AG20443 (cell line): Measurements from ENCODE around the gene EMX2.

Experiments
- DNase-seq: peaks from one replicate; pipeline ENCODE4 v3.0.0; 2012; ENCODE audit warnings: low spot score, mixed read lengths

Gene EMX2

DNA sequence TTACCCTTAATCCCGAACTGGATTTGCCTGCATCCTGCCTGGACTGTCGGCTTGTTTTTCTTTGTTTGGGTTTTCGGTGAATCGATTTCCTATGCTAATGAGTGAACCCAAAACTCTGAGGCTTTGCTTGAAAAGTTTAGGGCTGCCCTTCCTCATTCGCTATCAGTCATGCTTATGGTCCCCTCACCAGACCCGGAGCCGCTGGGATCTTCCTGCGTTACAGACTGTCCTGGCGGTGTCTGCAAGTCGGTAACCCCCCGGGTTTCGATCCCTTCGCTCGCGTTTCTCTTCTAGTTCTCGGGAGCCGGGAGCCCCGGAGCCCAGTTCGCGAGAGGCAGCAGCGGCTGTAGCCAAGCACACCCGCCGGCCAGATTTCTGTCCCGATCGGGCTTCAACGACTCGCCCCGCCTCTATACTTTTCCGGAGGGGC is 2.2 kb downstream of the EMX2 start:
- DNase-seq, result no peak

DNA sequence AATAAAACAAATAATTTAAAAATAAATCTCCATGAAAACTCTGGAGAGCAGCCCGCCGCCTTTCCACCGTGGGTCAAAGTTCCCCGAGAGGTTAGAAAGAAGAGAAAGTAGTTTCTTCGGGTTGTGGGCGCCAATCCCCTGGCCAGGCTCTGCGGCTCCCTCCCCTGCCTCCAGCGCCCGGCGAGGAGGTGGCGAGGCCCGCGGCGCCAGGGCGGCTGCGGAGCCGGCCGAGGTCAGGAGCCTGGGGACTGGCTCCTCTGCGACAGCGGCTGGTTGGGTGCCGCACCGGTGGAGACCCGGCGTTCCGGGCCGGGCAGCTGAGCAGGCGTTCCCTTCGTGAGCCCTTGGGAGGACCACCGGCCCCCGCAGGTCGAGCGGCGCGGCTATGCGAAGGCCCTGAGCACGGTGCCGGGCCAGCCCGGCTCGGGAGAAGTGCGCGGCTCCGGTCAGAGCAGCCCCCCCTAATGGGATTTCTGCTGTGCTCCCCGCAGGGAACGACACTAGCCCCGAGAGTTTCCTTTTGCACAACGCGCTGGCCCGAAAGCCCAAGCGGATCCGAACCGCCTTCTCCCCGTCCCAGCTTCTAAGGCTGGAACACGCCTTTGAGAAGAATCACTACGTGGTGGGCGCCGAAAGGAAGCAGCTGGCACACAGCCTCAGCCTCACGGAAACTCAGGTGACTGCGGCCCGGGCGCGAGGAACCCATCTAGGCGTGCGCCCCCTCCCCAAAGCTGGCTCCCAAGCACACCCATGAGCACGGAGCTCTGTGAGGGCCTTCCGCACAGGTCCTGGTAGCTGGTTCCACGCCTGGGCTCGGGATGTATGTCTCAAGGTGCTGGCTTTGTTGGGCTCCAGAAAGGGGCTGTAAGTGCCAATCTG is 2.8 kb downstream of the EMX2 start:
- DNase-seq, result no peak

DNA sequence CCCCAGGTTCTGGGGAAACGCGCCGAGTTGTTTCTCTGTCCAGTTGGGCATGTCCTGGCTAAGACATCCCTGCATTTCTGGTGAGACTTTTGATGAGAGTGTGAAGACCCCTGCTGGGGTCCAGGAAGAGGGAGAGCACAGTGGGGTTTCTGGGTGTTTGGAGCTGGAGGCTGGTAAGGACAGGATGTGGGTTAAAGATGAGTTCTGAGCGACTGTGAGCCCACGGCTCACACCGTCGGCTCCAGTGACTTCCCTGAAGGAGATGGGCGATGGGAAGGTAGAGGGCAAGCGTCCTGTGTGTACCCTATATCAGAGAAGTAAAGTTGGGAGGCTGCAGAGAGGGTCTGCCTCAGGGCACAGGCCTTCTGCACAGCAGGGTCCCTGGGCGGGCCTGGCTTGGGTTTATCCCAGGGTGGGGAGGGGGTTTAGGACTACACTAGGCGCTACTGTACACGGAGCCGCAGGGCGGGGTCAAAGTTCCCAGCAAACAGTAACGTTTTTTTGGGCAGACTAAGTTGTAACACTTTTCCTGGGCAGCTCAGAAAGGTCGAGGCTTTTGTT is 3.6 kb downstream of the EMX2 start:
- DNase-seq, result no peak

DNA sequence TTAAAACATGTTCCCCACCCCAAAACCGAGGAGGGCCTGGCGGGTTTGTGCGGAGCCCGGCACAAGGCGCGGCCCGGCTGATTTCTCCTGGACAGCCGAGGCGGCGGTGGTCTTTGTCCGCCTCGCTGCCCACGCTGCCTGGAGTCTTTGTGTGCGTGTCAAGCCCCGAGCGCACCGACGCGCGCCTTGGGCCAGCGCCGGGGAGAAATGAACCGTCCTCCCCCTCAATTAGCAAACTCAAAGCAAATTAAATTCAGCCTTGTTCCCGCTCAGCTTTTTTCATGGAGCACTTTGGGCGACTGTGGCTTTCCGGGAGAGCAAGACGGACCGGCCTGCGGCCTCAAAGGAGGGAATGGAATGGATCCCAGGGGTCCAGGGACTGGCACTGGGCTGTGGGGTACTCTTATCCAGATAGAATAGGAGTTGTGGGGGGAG is 4.1 kb downstream of the EMX2 start:
- DNase-seq, result no peak

DNA sequence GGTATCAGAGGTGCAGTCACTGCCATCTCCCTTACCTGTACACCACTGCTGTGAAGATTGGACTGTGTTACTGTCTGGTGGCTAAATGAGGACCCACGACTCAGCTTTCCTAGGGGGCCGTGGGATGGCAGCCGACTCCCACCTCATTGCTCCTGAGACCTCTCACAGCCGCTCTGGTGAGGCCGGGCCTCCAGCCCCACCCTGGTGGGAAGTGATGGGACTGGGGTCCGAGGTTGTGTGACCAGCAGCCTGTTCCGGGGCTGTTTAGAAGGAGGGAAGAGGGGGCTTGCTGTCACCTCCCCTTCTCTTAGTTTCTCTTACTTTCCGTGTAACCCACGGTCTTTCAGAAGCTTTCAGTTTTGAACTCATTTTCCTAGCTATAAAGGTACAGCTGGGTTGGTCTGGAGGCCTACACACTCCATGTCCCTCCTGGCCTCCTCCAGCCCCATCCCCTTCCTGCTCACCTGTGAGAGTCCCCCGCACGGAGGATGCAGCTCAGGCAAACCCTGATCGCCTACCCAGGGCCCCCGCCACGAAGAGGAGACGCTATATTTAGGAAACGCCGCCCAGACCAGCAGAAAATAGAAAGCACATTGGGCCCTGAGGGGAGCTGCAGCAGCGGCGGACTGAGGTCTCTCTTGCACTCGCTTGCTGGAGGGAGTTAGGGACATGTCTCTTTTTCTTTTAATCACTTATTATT is 4.6 kb downstream of the EMX2 start:
- no peak for DNase-seq

DNA sequence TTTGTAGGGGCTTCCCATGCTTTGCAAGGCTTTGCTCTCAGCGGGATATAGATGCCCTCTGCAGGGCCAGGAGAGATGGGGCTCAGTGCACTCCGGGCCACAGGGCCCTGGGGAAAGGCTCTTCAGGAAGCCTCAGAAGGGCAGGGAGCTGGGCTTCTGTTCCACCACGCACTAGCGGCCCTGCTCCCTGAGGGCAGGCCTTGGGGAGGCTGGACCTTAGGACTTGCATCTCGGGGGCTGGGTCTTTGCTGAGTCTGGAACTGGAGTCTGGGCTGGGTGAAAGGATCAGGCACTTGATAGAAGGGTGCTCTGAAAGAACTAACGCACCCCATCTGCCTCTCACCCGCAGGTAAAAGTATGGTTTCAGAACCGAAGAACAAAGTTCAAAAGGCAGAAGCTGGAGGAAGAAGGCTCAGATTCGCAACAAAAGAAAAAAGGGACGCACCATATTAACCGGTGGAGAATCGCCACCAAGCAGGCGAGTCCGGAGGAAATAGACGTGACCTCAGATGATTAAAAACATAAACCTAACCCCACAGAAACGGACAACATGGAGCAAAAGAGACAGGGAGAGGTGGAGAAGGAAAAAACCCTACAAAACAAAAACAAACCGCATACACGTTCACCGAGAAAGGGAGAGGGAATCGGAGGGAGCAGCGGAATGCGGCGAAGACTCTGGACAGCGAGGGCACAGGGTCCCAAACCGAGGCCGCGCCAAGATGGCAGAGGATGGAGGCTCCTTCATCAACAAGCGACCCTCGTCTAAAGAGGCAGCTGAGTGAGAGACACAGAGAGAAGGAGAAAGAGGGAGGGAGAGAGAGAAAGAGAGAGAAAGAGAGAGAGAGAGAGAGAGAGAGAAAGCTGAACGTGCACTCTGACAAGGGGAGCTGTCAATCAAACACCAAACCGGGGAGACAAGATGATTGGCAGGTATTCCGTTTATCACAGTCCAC is 5.4 kb downstream of the EMX2 start:
- DNase-seq, result no peak

DNA sequence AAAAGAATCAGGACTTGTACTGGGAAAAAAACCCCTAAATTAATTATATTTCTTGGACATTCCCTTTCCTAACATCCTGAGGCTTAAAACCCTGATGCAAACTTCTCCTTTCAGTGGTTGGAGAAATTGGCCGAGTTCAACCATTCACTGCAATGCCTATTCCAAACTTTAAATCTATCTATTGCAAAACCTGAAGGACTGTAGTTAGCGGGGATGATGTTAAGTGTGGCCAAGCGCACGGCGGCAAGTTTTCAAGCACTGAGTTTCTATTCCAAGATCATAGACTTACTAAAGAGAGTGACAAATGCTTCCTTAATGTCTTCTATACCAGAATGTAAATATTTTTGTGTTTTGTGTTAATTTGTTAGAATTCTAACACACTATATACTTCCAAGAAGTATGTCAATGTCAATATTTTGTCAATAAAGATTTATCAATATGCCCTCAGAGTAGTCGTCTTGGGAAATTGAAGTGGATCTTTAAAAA is 6.6 kb downstream of the EMX2 start:
- no peak for DNase-seq

DNA sequence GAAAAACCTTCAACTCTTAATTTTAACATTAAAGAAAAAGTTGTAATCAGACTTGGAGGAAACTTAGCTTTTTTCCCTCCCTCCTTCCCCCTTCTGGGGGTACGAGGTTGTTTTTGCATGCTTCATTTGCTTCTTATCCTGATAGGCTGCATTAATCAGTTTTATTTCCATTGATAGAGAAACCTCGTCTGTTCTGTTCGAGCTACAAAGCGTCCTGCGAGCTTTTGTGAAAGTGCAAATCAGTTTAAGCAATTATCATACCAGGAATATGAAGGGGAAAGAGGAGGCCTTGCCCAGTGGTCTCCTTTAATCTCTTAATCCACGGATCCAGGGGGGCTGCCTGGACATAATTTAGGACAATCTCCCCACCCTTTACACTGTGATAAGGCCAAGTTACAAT is 7.5 kb downstream of the EMX2 start:
- DNase-seq, result no peak

DNA sequence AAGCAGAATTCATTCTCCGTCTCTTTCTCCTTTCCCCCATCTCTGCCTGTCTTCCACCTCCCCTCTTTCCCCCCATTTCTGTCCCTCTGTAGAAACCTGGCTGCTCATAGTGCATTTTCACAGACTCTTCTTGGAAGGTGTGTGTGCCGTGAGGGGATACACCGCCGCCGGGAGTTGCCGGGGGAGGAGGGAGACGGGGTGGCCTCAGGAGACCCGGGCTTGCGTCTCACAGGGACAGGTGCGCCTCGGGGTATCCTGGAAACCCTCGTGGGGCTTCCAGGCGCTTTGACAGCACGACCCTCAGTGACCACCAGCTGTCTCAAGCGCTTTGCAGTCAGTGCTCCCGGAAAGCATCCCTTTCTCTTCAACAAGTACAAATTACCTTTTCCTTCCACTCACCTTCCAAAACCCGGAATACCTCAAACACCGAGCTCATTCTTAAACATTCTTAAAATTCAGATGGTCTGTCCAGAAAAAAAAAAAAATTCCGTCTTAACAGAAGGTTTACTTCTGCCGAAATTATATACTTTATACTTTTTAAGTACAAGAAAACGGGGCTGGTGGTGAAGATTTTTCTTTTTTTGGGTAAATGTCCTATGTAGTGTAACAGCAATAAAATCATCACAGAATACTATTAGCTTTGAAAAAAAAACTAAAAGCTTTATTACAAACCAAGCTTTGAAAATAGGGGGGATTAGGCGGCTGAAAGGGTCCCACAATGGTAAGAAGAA is 8.2 kb downstream of the EMX2 start:
- no peak for DNase-seq

DNA sequence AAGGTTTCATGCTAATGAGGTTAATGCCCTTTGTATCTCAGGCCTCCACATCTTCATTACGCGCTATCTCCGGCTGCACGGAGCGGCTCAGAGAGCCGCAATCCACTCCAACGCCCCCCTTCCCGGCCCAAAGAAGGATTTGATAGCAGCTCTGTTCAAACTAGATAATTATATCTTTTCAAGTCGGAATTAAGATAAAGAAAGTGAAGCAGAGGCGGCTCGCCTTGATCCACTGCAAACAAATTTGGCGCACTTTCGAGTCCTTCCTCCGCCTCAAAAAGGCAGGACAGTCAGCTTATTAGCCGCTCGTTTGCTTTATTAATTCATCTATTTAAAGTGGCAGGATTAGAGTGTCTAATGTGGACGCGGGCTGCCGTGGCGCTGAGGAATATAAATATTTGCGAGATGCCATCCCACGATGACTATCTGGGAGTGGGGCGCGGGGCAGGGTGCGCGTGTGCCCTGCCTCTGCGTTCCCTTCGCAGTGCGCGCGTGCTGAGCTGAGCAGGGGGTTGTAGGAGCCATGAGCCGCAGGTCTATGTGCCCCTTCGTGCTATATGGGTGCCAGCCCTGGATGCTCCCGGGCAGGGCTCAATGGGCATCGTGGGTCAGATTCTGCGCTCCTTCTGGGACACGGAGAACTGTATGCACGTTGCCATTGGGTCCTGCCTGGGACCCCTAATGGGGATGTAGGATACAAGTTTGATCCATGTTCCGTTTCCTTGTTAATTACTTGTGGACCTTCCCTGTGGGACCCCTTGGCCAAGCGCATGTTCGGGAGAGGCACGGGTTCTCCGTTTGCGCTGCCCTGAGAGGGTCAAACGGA is 9.0 kb downstream of the EMX2 start:
- no peak for DNase-seq

DNA sequence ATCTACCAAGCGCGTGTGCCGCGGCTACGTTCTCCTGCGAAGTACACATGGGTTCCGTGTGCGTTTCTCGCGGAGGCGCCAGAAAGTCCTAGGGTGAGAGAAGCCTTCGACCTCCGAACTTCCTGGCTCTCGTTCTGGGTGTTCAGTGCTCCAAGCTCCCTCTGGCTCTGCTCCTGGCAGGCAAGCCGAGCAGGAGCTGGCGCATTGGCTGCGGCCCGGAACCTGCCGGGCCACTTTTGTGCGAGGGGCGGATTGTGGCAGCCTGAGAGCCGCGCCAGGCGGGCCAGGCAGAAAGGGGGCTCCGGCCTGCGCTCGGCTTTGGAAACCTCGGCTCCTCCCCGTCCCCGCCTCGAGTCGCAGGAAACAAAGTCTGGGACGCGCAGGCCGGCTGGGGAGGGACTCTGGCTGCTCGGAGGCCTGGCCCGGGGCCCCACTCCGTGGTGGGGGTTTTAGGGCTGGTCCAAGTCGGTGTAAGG is 9.6 kb downstream of the EMX2 start:
- peak; percentile 70 for DNase-seq

DNA sequence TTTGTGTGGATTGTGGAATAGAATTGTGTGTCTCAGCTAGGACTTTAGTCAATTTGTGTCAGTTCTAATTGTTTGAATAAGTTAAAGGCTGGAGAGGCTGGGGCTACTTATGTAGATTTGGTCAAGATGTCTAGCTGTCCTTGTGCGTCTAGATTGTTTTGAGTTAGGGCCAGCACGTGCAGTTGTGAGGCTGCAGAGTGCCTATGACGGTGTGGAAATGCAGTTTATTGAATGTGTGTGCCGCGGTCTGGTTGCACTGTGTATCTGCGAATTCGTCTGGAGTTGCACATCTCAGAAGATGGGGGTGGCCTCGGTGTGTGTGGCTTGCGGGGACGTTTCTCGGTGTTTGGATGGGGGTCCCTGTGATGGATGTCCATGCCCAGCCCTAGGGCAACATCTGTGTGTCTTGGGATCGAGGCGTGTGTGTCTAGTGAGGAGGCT is 10.2 kb downstream of the EMX2 start:
- DNase-seq, result peak; percentile 45

DNA sequence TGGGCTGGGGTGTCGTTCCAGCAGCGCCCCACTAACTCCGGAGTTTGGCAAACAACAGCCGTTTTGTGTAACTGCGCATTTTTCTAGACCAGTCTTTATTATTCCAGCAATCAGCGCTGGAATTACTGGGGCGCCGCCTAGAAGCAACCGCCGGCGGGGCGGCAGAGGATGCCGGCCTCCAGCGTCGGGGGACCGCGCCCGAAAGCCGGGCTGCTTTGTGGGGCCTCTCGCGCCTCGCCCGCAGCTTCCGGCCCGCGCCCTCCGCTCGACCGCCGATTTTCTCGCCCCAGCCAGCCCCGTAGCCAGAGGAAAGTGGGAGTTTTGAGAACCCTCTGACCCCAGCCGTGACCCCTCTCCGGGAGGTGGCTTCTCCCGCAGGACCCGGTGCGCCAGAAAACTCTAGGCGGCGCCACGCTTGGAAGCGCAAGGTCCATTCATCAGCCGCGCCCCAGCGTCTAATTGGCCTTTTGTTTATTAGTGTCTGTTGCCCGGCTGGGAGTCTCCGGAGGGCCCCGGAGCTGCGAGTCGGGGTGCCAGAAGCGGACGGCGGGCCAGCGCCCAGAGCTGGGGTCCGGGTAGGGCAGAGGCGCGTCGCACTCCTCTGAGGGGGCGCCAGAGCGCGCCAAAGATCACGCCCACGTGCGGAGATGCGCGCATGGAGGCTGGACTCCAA is 10.7 kb downstream of the EMX2 start:
- DNase-seq, result peak; percentile 71

DNA sequence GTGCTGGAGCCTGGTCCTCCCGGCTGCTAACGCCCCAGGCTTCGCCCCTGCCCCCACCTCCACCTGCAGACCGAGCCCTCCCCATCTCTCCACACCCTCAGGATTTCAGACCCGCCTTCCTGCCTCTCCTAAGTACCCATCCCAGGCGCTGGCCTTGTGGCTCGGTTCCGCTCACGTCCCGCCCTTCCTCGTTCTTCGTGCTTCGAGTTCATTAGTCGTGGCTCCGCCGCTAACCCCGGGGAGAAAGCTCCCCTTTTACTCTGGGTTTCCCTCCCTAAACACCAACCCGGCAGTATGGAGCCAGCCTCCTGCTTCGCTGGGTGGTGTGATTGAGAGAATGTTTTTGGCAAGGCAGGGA is 11.2 kb downstream of the EMX2 start:
- DNase-seq, result no peak

DNA sequence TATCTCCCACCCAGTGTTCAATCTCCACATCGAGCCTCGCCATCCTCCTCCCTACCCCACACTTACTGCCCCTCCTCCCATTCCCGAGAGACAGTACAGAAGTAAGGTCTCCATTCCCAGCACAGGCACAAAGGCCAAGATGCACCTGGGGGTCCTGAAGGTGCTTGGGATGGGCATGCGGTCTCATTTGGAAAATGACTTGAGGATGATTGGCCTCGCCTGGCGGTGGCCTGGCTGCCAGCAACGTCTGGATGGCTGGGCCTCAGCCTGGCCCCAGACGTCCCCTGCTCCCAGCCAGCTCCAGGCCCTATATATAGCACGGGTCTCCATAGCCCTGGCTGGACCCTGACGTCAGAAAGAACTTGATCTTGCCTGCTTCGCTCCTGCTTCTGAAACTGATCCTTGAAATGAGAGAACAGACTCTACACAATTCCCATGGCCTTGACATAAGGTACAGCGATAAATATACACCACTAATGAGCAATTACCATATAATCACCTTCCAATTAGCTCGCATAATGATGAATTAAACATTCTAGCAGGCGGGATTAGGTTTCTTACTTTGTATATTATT is 11.8 kb downstream of the EMX2 start:
- no peak for DNase-seq

DNA sequence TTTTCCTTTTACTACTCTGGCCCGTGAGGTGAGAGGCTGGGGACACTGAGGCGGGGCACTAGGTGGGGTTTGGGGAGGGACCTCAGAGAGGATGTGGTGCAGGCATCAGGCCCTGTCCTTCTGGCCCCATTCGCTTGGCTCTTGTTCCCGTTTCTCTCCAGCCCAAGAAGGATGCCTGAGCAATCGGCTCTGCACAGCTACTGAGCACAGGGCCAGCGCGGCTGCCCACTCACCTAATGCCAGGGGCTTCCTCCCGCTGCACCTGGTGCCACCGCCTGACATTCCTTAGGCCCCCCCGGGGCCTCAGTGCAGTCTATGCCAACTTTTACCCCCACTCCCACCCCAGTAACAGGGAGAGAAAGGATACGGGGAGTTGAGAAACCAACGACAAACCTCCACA is 12.5 kb downstream of the EMX2 start:
- DNase-seq, result no peak

DNA sequence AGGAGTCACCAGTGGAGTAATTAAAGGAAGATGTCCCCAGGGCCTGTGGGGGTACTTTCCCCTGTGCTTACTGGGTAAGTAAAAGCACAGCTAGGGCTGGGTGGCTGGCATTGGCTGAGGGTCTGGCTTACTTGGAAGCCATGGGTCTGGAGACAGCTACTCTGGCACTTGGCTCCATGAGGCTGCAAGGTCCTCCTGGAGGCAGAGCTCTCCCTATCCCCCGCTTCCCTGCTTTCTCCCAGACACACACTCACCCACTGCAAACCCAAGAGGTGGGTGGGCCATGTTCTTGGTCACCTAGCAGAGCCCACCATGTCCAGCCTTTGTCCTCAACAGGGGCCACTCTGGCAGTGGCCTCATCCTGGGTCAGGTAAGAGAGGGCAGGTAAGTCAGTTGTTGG is 13.3 kb downstream of the EMX2 start:
- no peak for DNase-seq

DNA sequence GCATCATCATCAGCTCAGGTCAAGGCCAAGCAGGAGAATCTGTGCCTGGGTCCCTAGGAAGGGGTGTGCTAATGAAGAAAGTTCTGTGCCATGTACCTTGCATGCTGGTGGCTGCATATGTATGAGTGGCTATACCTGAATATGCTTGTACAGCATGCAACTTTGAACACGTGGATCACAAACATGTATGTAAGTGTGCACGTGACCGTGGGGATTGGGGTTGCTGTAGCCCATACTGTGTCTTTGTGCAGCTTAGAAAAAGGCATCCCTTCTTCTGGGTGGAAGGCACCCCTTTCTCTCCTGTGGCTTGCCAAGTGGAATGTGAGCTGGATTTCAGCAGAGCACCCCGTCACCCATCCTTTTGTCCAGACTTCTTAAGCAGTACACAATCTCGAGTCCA is 13.8 kb downstream of the EMX2 start:
- DNase-seq, result no peak

DNA sequence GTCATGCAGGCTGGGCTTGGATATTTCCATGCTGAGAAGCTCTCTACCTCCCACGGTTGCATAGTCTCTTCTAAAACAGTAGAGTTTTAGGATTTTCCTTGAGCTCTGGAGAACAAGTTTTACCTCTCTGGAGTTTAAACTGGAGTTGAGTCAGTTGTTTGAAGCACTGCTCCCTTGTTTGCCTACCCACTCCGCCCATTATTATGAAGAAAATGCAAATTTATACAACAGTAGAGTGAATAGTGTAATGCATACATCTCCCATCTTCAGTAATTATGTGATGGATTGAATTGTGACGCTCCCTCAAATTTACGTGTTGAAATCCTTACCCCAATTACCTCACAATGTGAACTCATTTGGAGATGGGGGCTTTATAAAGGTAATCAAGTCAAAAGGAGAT is 17.2 kb downstream of the EMX2 start:
- no peak for DNase-seq
